Activated CD4-positive, alpha-beta T cell treated with anti-CD3 and anti-CD28 coated beads for 4 hours (primary cell): ENCODE results near the gene SEMA3A.
"Not testable (repeated sequence)": the region's sequence is repeated elsewhere in the genome, so short reads cannot be mapped to it uniquely, and the experiment has no call there.

ENCODE experiments used
- DNase-seq, 2 donors: peaks; one replicate each; pipeline ENCODE4 v3.0.0-alpha.2; 2020

Gene SEMA3A

DNA sequence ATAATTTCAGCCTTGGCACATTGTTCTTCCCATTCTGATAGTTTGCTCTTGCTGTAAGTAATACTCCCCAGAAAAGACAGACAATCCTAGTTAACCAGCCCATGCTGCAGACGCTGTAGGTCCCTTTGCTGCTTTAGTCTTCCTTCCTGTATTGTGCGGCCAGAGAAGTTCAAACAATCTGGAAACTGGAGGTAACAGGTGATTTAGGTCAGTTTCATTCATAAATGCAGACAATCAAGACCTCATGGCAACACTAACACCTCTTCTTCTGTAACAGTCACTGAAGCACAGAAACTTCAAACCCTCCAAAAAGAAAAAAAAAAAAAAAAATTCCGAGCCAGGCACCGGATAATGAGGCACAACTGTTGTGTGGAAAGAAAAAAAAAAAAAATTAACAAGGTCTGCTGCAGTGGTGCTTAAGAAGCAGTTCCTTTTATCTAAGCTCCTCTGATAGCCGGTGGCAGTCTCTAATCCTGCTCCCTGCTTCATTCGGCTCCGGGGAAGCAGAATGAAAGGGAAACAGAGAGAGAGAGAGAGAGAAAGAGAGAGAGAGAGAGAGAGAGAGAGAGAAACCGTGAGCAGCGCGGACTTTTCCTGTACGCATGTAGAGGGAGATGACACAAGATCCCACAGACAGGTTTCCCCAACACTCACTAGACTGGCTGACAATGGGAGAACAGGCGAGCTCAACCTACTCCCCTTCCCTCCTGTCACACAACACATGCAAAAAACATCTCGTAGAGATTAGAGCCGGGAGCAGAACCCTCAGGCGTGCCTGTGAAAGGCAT lies at the start of gene SEMA3A:
Gene SEMA3A, minus strand, starts transcription at position 306 of the 788 bp plus-strand sequence. Its CDS starts 203 bp downstream, at position 103.
- peak in 1 of 2 donors; percentile 2 for DNase-seq

DNA sequence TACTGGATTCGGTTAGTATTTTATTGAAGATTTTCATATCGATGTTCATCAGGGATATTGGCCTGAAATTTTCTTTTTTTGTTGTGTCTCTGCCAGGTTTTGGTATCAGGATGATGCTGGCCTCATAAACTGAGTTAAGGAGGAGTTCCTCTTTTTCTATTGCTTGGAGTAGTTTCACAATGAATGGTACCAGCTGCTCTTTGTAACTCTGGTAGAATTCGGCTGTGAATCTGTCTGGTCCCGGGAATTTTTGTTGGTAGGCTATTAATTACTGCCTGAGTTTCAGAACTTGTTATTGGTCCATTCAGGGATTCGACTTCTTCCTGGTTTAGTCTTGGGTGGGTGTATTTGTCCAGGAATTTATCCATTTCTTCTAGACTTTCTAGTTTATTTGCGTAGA lies 48.4 kb upstream of the SEMA3A start:
- DNase-seq, result not testable (repeated sequence)

DNA sequence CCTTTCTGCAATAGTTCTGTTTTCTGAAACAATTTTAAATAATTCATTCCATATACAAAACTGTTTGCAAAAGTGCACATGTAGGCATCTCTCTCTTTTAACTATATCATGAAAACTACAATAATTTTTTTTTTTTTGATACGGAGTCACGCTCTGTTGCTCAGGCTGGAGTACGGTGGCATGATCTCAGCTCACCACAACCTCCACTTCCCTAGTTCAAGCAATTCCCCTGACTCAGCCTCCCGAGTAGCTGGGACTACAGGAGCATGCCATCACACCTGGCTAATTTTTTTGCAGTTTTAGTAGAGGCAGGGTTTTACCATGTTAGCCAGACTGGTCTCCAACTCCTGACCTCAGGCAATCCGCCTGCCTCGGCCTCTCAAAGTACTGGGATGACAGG lies 44.0 kb upstream of the SEMA3A start:
- DNase-seq, result no peak

DNA sequence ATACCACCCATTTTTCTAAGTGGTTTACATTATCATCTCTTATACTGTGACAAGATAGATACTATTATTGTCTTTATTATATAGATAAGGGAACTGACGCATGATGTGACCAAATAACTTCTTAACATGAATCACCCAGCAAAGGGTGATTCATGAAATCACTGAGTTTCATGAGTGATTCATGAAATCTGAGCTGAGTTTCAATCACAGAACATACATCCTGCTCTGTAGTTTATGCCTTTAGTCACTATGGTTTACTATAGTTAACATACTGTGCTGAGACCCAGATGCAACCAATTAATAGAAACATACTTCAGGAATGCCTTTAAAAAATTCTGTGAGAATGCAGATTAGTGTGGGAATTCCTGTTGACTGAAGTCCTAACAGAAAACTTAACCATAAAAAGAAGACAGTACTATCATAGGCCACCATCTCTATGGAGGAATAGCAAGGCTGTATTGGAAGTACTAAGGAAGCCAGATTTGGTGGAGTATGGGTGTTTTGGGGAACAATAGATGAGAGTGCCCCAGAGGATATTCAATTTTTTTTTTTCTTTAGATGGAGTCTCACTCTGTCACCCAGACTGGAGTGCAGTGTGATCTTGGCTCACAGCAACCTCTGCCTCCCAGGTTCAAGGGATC lies 43.1 kb upstream of the SEMA3A start:
- DNase-seq, result no peak

DNA sequence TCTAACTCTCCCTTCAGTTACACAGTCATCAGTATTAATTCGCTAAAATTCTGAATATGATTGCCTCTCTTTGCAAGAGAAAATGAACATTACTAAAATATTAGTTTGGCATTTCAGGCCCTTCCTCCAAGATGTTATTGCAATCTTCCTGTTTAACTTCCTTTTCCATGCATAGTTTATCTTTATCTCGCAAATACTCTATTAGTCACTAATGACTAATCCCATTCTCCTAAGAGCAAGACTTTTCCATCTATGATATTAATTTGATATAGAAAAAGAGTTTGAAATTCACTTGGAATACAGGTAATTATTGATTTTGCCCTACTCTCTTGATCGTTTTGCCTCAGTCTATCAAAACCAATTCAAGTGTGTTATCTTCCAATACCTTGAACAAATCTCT lies 41.8 kb upstream of the SEMA3A start:
- DNase-seq, result no peak

DNA sequence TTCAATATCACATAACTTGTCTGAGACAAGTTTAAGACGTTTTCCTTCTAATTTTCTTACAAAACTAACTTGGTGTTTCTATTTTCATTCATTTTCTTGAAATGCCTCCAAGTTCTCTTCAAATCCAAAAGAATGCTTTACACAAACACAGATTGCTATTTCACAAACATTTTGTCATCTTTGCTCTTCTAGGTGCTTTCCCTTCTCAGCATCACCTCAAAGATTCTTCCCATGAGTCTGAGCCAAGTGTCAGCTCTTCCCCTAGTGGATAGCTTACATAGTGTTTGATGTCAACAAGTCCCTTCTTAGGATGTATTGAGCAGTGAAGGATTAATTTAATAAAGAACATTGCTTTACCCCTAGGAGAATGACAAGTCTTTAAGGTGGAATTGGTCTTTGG lies 38.1 kb upstream of the SEMA3A start:
- DNase-seq, result no peak

DNA sequence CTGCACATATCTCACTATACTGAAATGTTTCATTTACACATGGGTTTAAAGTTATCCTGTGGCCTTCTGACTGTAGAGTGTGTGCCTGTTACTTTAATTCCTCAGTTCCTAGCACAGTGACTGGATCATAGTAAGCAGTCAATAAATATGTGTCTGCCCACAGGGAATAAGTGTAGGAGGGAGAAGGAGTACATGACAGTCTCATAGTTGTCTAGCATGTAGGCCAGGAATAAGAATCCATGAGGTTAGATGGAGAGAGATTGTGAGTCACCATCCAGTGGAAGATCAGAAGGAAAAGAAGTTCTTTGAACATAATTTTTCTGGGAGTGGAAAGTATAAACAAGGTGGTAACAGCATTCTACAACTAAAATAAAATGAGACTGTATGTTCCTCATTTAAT lies 36.6 kb upstream of the SEMA3A start:
- DNase-seq, result no peak

DNA sequence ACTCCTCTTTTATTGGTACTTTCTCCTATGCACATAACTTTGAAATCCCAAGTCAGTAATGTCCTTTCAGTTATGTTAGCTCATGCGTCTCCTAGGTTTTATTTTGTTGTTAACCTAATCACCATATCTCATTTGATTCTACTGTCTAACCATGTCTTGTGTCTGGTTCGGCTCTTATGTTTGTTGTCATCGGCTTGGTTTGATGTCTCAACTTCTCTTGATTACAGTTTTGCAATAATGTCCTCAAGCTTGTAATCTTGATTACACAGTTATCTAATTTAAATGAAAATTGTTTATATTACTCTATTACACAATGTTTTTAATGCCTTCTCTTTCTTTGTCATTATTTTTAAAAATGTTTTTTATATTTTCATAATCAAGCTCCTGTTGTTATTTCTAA lies 35.9 kb upstream of the SEMA3A start:
- DNase-seq, result no peak

DNA sequence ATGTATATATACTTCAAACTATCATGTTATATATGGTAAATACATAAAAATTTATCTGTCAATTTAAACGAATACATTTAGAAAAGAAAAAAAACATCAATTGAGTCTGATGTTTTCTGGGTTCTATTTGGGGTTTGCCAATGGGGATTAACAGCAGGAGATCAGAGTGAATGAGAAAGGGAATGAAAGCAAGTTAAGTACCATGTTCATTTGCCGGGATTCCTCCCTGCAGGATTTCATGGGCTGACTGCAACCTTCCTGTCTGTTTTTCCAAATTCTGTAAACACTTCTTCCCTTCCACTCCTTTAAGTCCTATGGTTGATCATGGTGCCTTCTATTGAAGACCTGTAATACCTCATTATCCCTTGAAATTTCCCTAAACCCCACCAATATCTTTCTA lies 33.9 kb upstream of the SEMA3A start:
- DNase-seq, result no peak

DNA sequence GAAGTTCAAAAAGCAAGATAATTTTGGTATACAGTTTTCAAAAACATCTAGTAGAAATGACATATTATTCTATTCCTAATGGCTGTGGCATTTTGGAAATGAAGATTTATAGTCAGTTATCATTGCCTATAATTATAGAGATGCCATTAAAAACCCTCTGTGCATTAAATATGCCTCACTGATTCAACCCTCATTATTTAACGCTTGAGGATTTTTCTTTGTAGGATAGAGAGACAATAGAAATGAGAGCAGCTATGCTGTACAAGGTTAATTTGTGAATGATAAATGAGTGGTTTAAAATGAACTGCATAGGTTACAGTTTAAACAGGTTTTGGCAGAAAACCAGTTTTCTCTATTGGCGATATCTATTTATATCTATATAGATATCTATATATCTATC lies 32.2 kb upstream of the SEMA3A start:
- no peak for DNase-seq

DNA sequence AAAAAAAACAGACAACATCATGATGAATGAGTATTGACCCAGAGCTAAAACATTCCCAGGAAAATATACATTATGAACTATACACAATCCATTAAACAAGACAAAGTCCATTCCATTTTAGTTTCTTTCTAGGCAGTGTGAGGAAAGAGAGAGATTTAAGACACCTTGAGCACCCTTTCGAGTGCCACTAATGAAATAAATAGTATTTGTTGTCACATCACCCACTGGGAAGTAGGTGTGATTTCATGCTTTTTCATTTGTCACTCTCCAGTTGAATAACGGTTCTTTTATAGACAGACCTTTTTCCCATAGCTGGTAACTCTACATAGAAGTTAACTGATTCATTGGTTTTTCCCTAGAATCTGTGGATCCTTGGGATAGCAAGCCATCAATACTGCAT lies 29.9 kb upstream of the SEMA3A start:
- no peak for DNase-seq

DNA sequence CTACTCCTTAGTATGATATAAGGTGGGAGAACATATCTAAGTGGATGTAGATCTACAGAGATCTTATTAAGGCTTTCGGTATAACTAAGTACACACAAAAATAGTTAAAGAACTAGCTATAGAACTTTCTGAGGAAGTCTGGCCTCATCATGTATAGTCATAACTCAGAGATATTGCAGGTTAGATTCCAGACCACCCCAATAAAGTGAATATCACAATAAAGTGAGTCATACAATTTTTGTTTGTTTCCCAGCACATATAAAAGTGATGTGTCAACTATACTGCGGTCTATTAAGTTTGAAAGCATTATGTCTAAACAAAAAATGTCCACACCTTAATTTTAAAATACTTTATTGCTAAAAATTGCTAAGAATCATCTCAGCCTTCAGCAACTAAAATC lies 24.7 kb upstream of the SEMA3A start:
- DNase-seq, result no peak

DNA sequence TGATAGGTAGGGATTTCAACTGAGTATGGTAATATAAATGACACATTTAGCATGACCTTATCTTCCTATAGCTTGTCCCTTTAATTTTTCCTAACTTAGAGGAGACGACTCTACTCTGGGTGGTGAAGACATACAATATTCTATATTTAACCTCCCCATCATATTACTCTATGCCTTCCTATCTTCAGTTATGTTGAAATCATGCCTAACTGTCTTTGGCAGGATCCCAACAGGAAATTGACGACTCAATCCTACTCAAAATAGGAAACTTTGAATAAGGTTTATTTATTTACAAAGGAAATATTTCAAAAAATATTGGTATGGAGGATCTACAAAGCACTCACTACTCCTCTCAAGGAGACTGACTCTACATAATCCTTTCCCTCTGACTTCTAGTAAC lies 24.1 kb upstream of the SEMA3A start:
- no peak for DNase-seq

DNA sequence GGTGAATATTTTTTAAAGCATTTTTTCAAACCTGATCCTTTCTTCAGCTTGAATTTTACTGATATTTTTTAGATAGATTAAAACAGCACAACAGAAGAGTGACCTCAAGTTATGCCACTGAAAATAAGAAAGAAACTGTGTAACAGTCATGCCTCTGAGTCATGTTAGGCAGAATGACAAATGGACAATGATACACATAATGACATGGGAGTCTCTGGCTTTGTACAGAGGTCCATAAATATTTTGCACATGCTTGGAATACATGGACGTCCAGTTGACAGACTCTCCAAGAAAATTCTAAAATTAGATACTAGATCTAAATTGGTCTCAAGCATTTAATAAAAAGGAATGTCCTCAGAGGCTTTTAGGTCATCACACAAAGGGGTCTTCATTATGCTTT lies 21.9 kb upstream of the SEMA3A start:
- no peak for DNase-seq

DNA sequence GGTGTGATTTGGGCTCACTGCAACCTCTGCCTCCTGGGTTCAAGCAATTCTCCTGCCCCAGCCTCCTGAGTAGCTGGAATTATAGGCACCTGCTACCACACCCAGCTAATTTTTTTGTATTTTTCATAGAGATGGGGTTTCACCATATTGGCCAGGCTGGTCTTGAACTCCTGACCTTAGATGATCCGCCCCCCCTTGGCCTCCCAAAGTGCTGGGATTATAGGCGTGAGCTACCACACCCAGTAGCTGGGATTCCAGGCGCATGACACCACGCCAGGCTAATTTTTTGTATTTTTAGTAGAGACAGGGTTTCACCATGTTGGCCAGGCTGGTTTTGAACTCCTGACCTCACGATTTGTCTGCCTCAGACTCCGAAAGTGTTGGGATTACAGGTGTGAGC lies 20.2 kb upstream of the SEMA3A start:
- not testable (repeated sequence) for DNase-seq

DNA sequence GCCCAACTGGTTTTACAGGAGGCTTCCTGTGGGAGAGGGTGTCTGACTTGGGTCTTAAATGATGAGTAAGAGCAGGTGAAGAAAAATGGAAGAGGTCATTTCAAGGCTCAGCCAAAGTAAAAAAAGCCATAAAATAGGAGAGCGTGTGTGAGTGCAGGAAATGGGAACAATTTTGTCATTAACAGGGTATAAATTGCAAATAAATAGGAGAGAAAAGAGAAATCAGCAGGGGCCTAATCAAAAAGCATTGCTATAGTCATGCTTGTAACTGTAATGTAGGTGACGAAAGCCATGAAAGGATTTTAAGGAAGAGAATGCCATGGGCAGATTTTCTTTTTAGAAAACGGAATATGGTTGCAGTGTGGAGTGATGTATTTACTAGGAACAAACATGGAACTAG lies 15.7 kb upstream of the SEMA3A start:
- DNase-seq, result no peak

DNA sequence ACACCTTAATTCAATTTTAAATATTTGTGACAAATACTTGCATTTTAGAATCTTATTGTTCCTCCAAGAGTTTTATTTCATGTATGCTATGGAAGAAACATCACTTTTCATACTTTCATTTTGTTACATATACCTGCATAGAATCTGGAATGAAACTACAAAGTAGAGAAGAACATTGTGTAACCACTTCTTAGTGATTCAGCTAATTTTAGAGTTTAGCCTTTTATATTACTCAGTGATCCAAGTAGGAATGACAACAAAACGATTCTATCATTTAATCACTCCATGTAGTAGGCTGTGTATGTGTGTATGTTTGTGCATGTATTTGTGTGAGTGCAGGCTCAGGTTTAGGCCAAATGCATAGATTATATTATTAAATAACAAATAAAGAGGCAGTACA lies 14.4 kb upstream of the SEMA3A start:
- DNase-seq, result no peak

DNA sequence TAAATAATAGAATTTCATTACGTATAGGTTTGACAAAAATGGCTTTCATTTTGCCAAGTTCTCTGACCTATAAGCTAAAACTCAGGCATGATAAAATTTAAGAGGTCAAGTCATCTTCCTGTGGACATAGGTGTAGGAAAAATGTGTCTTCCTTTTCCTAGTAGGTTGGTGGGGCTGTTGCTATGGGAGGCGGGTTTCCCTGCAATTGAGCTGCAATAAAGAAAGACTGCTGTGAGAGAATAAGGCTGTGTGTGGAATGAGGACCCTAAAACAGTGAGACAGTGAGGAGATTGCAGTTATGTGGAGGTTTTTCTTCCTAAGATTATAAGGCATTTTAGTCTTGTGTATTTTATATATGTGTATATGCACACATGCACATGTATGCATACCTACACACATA lies 13.0 kb upstream of the SEMA3A start:
- no peak for DNase-seq

DNA sequence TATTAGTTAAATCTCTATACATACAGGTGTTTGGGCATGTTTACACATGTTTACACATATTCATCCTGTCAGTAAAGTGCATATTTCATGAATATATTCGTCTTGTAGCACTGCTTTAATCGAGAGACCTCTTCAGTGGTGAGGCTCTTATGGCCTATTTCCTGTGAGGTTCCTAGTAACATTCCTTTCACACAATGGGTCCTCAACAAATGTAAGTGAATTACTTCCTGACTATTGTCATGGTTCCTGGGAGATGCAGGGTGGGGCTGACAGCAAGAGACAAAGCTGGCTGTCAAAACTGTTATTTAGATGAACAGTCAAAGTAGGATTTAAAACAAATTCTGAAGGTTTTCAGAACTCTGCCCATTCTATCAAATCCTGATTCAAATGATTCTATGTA lies 12.4 kb upstream of the SEMA3A start:
- DNase-seq, result no peak

DNA sequence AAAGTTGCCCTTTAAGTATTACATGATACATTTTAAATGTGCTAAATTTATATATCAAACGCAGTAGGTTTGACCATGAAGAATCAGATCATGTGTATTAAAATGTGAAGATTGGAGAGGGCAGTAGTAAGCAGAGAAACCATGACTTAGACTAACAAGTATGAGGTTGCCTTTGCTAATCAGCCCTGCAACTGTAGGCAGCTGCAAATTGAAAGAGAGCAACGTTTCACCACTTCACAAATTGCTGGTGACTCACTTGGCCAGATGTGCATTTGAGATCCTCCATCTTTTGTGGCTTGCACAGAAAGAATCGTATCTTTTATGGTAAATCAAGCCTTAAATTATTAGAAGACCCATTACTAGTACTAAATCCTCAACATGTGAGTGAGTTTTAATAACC lies 10.1 kb upstream of the SEMA3A start:
- DNase-seq, result no peak

DNA sequence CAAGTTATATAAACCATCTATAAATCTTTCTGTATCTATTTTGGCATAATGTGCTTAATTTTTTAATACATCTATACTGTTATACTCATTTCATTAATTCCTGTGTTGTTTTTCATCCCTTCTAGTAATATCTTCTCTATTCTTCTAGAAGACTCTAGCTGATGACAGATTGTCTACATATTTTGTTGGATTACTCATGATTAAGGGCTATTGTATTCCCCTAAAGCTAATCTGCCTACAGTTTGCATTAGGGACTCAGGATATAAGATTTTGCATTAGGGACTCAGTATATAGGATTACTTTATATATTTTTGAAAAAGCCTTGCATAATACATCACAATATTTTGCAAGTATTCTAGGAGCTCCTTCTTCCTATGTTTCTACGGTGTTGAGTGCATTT lies 8.3 kb upstream of the SEMA3A start:
- DNase-seq, result no peak

DNA sequence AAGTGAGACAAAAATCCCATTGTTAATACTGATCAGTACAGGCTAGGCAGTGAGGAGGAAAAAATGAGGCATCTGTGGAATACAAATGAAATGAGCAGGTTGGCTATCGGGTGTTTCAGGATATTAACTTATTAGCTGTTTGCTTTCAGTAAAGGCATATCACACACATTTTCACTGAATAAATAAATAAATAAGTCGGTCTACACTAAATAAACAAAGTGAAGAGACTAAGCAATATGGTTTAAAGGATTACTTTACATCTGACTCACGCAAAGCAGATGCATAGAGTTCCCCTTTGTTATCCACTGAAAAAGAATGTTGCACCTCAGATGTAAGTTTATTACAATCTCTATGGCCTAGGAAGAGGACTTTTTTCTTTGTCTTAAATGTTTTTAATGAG lies 6.3 kb upstream of the SEMA3A start:
- no peak for DNase-seq

DNA sequence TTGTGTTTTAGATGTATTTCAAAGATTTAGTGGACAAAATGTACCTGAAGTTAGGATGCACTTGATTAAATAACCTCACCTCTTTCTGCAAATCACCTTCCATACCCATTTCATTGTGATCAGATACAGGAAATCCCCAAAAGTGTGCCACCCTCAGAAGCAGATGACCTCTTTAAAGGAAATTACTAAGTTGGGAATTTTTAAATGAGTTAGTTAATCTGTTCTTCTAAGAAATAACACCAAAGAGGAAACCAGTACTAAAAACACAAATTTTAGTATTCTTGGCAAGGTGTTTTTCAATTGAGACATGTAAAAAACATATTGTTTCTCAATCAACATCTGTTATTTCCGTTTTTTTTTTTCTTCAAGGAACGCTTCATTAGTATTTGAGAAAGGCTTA lies 4.6 kb upstream of the SEMA3A start:
- DNase-seq, result no peak

DNA sequence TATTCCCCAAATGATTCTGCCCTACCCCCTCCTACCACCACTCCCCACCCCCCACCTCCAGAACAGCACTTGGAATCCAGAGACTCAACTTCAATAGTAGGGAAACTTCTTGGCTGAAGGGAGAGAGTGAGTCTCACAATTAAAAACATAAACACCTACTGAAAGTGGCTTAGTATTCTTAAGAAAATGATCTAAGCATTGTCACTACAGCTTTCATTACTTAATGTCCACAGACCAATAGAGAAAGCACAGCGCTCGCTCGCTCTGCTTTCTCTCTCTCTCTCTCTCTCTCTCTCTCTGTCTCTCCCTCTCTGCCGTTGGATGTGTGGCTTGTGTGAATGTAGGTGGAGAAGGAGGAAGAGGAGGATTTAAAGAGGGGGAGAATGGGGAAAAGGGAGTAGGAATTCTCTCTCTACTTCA lies 1.5 kb upstream of the SEMA3A start:
- DNase-seq, result no peak
